Astrocyte of the cerebellum (primary cell): ENCODE measurements around the gene SRSF9.

ENCODE experiments used
- DNase-seq: peaks from one replicate; pipeline ENCODE4 v3.0.0-alpha.2; 2011; ENCODE audit warnings: low read depth
- H3K4me3 ChIP-seq: 2 replicates; pipeline ENCODE4 v1.5.1; 2011; ENCODE audit warnings: mild to moderate bottlenecking, low read depth, low read length, moderate library complexity
- in situ Hi-C: cut with HindIII; loops from 2 replicates; pipeline ENCODE4 v1.10.0; 2017; ENCODE audit warnings: low sequenced_read_pairs
- TF ChIP-seq, protein P1 (sequence below): IDR thresholded peaks from 2 replicates; pipeline ENCODE4 v1.5.1; 2012; ENCODE audit warnings: low read length, low read depth, moderate library complexity, mild to moderate bottlenecking; ENCODE audit errors: missing control alignments

The SRSF9 gene

DNA sequence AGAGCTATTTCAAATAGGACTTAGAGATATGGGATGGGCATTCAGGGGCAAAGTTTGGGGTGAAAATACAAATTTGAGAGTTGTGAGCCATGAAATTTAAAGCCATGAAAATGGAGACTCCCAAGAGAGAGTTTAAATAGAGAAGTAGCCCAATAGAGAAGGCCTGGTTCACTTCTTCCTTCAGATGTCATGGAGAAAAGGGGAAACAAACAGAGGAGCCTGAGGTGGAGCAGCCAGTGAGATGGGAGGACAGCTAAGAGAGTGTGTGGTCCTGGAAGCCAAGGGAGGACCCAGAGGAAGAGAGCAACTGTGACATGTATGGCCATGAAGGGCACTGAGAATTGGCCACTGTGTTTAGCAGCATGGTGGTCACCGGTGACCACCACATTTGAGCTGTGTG is 14.1 kb upstream of the SRSF9 start:
- no peak for DNase-seq
- H3K4me3 ChIP-seq, result no peak overlapping the region
- in situ Hi-C loops, result no loop called here
- TF ChIP-seq, protein P1, sequence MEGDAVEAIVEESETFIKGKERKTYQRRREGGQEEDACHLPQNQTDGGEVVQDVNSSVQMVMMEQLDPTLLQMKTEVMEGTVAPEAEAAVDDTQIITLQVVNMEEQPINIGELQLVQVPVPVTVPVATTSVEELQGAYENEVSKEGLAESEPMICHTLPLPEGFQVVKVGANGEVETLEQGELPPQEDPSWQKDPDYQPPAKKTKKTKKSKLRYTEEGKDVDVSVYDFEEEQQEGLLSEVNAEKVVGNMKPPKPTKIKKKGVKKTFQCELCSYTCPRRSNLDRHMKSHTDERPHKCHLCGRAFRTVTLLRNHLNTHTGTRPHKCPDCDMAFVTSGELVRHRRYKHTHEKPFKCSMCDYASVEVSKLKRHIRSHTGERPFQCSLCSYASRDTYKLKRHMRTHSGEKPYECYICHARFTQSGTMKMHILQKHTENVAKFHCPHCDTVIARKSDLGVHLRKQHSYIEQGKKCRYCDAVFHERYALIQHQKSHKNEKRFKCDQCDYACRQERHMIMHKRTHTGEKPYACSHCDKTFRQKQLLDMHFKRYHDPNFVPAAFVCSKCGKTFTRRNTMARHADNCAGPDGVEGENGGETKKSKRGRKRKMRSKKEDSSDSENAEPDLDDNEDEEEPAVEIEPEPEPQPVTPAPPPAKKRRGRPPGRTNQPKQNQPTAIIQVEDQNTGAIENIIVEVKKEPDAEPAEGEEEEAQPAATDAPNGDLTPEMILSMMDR, result no peak

- TF ChIP-seq, protein P1, result no peak
- DNase-seq, result no peak
- H3K4me3 ChIP-seq, result no peak overlapping the region
- in situ Hi-C loops, result no loop called here
Measured at GRCh38 chr12:120481022-120481767, 11.6 kb upstream of the SRSF9 start.

GRCh38 chr12:120480211-120480610 is 10.7 kb upstream of the SRSF9 start:
- TF ChIP-seq, protein P1, result no peak
- no peak for DNase-seq
- in situ Hi-C loops, result no loop called here
- H3K4me3 ChIP-seq, result no peak overlapping the region

DNA sequence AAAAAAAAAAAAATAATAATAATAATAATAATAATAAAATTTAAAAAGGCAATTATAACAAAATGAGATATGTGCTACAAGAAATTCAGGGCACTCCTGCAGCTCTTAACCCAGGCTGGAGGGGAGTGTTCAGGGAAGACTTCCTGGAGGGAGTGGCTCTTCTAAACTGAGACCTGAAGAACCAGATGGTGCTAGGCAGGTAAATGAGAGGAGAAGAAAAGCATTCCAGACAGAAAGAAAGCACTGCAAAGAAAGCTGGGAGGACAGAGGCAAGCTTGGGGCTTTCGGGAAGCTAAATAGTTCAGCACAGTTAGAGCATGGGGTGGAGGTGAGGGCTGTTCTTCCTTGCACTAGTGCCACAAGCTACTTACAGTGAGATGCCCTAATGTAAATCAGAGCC is 9.9 kb upstream of the SRSF9 start:
- in situ Hi-C loops, result no loop called here
- no peak overlapping the region for H3K4me3 ChIP-seq
- TF ChIP-seq, protein P1, result no peak
- DNase-seq, result no peak

DNA sequence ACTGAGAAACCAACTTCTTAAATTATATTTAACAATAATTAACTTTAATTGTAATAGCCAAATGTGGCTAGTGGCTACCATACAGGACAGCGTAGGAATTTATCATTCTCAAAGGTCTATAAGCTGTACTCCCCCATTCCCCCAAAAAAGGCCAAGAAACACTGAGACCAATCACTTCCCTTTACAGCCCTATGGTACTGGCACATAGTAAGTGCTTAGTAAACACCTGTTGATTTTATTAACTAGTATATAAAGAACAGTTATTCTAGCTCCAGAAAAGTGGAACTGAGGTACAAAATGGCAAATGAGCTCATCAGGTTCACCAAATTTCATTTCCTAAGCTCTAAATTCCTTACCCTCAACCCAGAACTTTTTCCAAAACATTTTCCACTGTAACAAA is 6.1 kb upstream of the SRSF9 start:
- in situ Hi-C loops, result no loop called here
- H3K4me3 ChIP-seq, result no peak overlapping the region
- DNase-seq, result no peak
- TF ChIP-seq, protein P1, result no peak

DNA sequence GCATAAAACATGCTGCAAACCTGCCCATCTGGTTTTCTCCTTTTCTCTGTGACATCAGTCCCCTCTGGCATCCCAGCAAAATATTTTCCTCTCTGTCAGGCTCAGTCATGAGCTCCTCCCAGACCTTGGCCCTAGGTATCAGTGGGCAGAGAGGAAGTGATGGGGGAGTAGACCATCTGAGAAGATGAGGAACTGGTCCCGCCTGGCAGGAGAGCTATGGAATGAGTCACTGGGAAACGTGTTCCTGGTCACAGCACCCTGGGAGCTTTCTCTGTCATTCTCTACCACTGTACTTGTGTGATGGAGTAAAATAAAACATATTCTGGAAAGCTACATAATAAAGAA is 5.0 kb upstream of the SRSF9 start:
- TF ChIP-seq, protein P1, result no peak
- DNase-seq, result no peak
- in situ Hi-C loops, result no loop called here
- H3K4me3 ChIP-seq, result no peak overlapping the region
